Liver (tissue), 9 donors: Measurements from ENCODE around the gene MID1. TPM values are rescaled to one million over a fixed set of nuclear protein-coding genes. Genes with fewer than 3 reads are reported as not detected.

Source experiments
- DNase-seq: peaks from one replicate; pipeline ENCODE4 v3.0.0-alpha.2; 2017; ENCODE audit warnings: low spot score
- H3K27ac ChIP-seq, 2 donors: one replicate each; pipeline ENCODE4 v1.7.0; 2013; ENCODE audit warnings: inconsistent platforms in 2 of 2, low read length in 2 of 2, control low read depth in 1 of 2, low read depth in 1 of 2, mild to moderate bottlenecking in 1 of 2
- H3K27me3 ChIP-seq, 4 donors: one replicate each; pipeline versions ENCODE4 v1.6.1 to v1.7.0; 2013; ENCODE audit warnings: low read length in 3 of 4, inconsistent platforms in 1 of 4, mild to moderate bottlenecking in 1 of 4, moderate library complexity in 1 of 4; ENCODE audit not compliant: control insufficient read depth in 4 of 4, insufficient read depth in 4 of 4
- H3K36me3 ChIP-seq, 4 donors: one replicate each; pipeline versions ENCODE4 v1.6.1 to v1.7.0; 2013; ENCODE audit warnings: low read length in 3 of 4, mild to moderate bottlenecking in 3 of 4, low read depth in 1 of 4, moderate library complexity in 1 of 4; ENCODE audit not compliant: control insufficient read depth in 4 of 4, insufficient read depth in 3 of 4
- H3K4me1 ChIP-seq, 4 donors: one replicate each; pipeline versions ENCODE4 v1.6.1 to v1.7.0; 2013; ENCODE audit warnings: low read length in 3 of 4, mild to moderate bottlenecking in 3 of 4, moderate library complexity in 1 of 4; ENCODE audit not compliant: control insufficient read depth in 4 of 4, insufficient read depth in 4 of 4
- H3K4me3 ChIP-seq, 3 donors: one replicate each; pipeline versions ENCODE4 v1.6.1 to v1.7.0; 2013; ENCODE audit warnings: low read length in 3 of 3, control low read depth in 1 of 3, low read depth in 1 of 3, mild to moderate bottlenecking in 1 of 3
- H3K9ac ChIP-seq, 2 donors: one replicate each; pipeline ENCODE4 v1.7.0; 2013; ENCODE audit warnings: low read length in 2 of 2, mild to moderate bottlenecking in 2 of 2, moderate library complexity in 2 of 2, control low read depth in 1 of 2, low read depth in 1 of 2
- H3K9me3 ChIP-seq, 4 donors: one replicate each; pipeline versions ENCODE4 v1.6.1 to v1.7.0; 2013; ENCODE audit warnings: low read length in 3 of 4; ENCODE audit not compliant: control insufficient read depth in 4 of 4
- ATF3 ChIP-seq: IDR thresholded peaks from 2 replicates; pipeline ENCODE4 v1.6.1; 2016; ENCODE audit warnings: antibody characterized with exemption
- EGR1 ChIP-seq, 2 donors: IDR thresholded peaks; 2 replicates each; pipeline ENCODE4 v1.6.1; 2016 to 2018; ENCODE audit warnings: antibody characterized with exemption in 2 of 2, low read depth in 2 of 2
- FOXA1 ChIP-seq: IDR thresholded peaks from 2 replicates; pipeline ENCODE4 v1.6.1; 2016; ENCODE audit warnings: antibody characterized with exemption
- FOXA2 ChIP-seq: IDR thresholded peaks from 2 replicates; pipeline ENCODE4 v1.6.1; 2016; ENCODE audit warnings: antibody characterized with exemption
- GABPA ChIP-seq, 2 donors: IDR thresholded peaks in 1 of 2; conservative IDR thresholded peaks in 1 of 2; 2 replicates each; pipeline ENCODE4 v1.6.1; 2016; ENCODE audit warnings: antibody characterized with exemption in 2 of 2, mild to moderate bottlenecking in 1 of 2, moderate library complexity in 1 of 2
- HNF4A ChIP-seq, 2 donors: conservative IDR thresholded peaks; 2 replicates each; pipeline ENCODE4 v1.6.1; 2016; ENCODE audit warnings: antibody characterized with exemption in 2 of 2, mild to moderate bottlenecking in 2 of 2
- JUND ChIP-seq, 2 donors: IDR thresholded peaks; 2 replicates each; pipeline ENCODE4 v1.6.1; 2016; ENCODE audit warnings: antibody characterized with exemption in 2 of 2
- MAX ChIP-seq: IDR thresholded peaks from 2 replicates; pipeline ENCODE4 v1.6.1; 2016; ENCODE audit warnings: antibody characterized with exemption
- NR2F2 ChIP-seq: IDR thresholded peaks from 2 replicates; pipeline ENCODE4 v1.6.1; 2016; ENCODE audit warnings: antibody characterized with exemption
- RAD21 ChIP-seq, 2 donors: IDR thresholded peaks; 2 replicates each; pipeline ENCODE4 v1.6.1; 2016; ENCODE audit warnings: antibody characterized with exemption in 2 of 2, mild to moderate bottlenecking in 2 of 2
- REST ChIP-seq: IDR thresholded peaks from 2 replicates; pipeline ENCODE4 v1.6.1; 2016; ENCODE audit warnings: antibody characterized with exemption, mild to moderate bottlenecking
- RXRA ChIP-seq, 2 donors: IDR thresholded peaks; 2 replicates each; pipeline ENCODE4 v1.6.1; 2017 to 2018; ENCODE audit warnings: antibody characterized with exemption in 2 of 2, mild to moderate bottlenecking in 1 of 2
- SP1 ChIP-seq: IDR thresholded peaks from 2 replicates; pipeline ENCODE4 v1.6.1; 2018; ENCODE audit warnings: antibody characterized with exemption, mild to moderate bottlenecking
- TAF1 ChIP-seq: conservative IDR thresholded peaks from 2 replicates; pipeline ENCODE4 v1.6.1; 2016; ENCODE audit warnings: antibody characterized with exemption, mild to moderate bottlenecking
- YY1 ChIP-seq: IDR thresholded peaks from 2 replicates; pipeline ENCODE4 v1.6.1; 2016; ENCODE audit warnings: antibody characterized with exemption, mild to moderate bottlenecking
- WGBS: extraction: QIAGEN DNeasy Blood & Tissue Kit; methylation state at CpG from one replicate; pipeline ENCODE4 v1.1.7; 2013; 5-methylcytosine and 5-hydroxymethylcytosine counted together
- polyA plus RNA-seq, 2 donors: library from polyadenylated mRNA; stranded (reverse) in 1 of 2; unstranded in 1 of 2; fragments of 200-250 nt in 1 of 2; fragments of >200 nt in 1 of 2; fragmentation: Nextera tagmentation in 1 of 2; extraction: Ambion mirVana in 1 of 2; gene quantifications; one replicate each; pipeline versions ENCODE4 v1.2.1 to v1.2.3, GENCODE V29; 2013 to 2015
- total RNA-seq, 2 donors: library from RNA; depleted of rRNA; stranded (reverse); fragments of >200 nt; gene quantifications; one replicate each; pipeline ENCODE4 v1.2.3, GENCODE V29; 2014
- TF ChIP-seq, protein P1 (sequence below): fragments of 150-350 bp; IDR thresholded peaks from 2 replicates; pipeline ENCODE4 v1.5.1; 2017; ENCODE audit warnings: improper control_type of control experiment, low read depth, low read length; ENCODE audit not compliant: missing input control
- TF ChIP-seq, protein P2 (sequence below): IDR thresholded peaks from 2 replicates; pipeline ENCODE4 v1.6.1; 2016; ENCODE audit warnings: antibody characterized with exemption
- donor health status: healthy.
- donor health status: healthy.
- donor health status: healthy.
- donor health status: healthy.
- donor health status: healthy.

The MID1 gene
- total and polyA plus RNA-seq, 4 donors = 1.8 to 7.9 (median 4.2) TPM

DNA sequence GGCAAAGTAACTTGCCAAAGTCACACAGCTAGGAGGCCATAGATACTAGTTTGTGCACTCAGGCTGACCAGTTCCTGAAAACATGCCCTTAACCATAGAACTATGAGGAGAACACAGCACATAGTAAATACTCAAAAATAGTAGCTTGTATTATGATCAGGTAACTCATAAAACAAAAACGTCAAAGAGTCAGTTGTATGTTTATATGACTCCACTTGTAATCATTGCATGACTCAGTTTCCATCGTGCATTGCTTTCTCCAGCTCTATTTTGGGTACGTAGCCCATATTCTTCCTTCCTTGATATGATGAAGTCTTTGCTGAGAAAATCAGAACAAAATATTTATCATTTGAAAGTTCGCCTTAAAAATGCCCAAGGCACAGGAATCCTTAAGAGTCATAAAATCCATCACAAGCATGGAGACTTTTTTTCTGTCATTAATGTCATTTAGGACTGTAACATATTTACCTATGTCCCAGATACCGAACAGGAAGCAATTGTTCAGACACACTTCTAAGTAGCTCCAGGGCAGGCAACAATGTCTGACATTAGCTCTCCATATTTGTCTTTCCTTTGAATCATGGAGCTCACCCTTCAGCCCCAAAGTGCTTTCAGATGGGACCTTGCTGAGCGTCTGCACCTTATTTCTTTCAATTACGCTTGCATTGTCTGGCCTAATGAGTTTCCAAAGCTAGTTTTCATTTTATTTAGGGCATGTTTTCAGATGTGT, 11.2 kb upstream of the MID1 start:
- no peaks in the 10 kb centered on the region for H3K9me3 ChIP-seq

DNA sequence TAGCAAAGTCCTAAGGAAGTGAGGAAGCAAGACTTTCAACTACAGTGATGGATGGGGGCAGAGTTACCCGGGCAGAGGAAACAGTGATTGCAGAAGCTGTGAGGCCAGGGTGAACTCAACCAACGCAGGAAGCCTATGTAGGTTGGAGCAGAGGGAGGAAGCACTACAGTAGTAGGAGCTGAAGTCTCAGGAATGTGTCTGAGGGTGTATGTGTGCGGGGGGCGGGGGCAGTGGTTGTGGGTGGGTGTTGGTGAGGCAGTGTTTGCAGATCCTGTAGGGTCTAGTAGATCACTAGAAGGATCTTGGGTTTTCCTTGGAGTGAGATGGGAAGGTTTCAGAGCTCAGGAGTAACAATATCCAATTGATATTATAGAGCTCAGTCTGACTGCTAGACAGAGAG, 9.9 kb upstream of the MID1 start:
- Histone ChIP-seq H3K9me3 (no peaks in the 10 kb centered on the region), H3K27me3 (peaks cover 0 to 3% (median 0%) of the 10 kb centered on the region in 4 donors), H3K9ac (no peak overlapping the region), H3K4me3 (no peak overlapping the region), H3K4me1 (no peaks in the 10 kb centered on the region), H3K36me3 (no peaks in the 10 kb centered on the region), H3K27ac (no peak overlapping the region)
- no peak for DNase-seq
- 79% methylated on average over 4 of the region's 4 CpGs for WGBS
- TF ChIP-seq ATF3 (no peak), EGR1 (IDR thresholded peaks at IDR 0.05; ENCODE audit: low read depth in 2 of 2) (no peak), NR2F2 (no peak), RAD21 (IDR thresholded peaks at IDR 0.05) (no peak), MAX (no peak), HNF4A (conservative IDR thresholded peaks at IDR 0.05) (no peak), SP1 (no peak), RXRA (IDR thresholded peaks at IDR 0.05) (no peak), FOXA2 (no peak), GABPA (IDR thresholded peaks at IDR 0.05 in 1 of 2, conservative IDR thresholded peaks at IDR 0.05 in 1 of 2) (no peak), JUND (IDR thresholded peaks at IDR 0.05) (no peak), REST (no peak), FOXA1 (no peak)
- TF ChIP-seq, protein P1, sequence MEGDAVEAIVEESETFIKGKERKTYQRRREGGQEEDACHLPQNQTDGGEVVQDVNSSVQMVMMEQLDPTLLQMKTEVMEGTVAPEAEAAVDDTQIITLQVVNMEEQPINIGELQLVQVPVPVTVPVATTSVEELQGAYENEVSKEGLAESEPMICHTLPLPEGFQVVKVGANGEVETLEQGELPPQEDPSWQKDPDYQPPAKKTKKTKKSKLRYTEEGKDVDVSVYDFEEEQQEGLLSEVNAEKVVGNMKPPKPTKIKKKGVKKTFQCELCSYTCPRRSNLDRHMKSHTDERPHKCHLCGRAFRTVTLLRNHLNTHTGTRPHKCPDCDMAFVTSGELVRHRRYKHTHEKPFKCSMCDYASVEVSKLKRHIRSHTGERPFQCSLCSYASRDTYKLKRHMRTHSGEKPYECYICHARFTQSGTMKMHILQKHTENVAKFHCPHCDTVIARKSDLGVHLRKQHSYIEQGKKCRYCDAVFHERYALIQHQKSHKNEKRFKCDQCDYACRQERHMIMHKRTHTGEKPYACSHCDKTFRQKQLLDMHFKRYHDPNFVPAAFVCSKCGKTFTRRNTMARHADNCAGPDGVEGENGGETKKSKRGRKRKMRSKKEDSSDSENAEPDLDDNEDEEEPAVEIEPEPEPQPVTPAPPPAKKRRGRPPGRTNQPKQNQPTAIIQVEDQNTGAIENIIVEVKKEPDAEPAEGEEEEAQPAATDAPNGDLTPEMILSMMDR = no peak
- TF ChIP-seq, protein P2, sequence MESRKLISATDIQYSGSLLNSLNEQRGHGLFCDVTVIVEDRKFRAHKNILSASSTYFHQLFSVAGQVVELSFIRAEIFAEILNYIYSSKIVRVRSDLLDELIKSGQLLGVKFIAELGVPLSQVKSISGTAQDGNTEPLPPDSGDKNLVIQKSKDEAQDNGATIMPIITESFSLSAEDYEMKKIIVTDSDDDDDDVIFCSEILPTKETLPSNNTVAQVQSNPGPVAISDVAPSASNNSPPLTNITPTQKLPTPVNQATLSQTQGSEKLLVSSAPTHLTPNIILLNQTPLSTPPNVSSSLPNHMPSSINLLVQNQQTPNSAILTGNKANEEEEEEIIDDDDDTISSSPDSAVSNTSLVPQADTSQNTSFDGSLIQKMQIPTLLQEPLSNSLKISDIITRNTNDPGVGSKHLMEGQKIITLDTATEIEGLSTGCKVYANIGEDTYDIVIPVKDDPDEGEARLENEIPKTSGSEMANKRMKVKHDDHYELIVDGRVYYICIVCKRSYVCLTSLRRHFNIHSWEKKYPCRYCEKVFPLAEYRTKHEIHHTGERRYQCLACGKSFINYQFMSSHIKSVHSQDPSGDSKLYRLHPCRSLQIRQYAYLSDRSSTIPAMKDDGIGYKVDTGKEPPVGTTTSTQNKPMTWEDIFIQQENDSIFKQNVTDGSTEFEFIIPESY = no peak

More for the DNA sequence above, 11.2 kb upstream of the MID1 start:
- no peak overlapping the region for H3K9ac ChIP-seq
- H3K4me1 ChIP-seq = no peaks in the 10 kb centered on the region
- WGBS = 92% methylated on average over 7 of the region's 7 CpGs
- H3K27ac ChIP-seq = no peak overlapping the region
- no peaks in the 10 kb centered on the region for H3K27me3 ChIP-seq
- no peaks in the 10 kb centered on the region for H3K36me3 ChIP-seq
- no peak for DNase-seq
- TF ChIP-seq REST = no peak
- TF ChIP-seq TAF1 = no peak
- TF ChIP-seq SP1 = no peak
- TF ChIP-seq HNF4A (conservative IDR thresholded peaks at IDR 0.05) = no peak
- TF ChIP-seq YY1 = no peak
- no peak overlapping the region for H3K4me3 ChIP-seq
